ENCODE measurements around the gene MTA2.
A peak's percentile ranks its signal among the peaks of the same experiment; 100 is the strongest.
"Not testable (repeated sequence)": the region's sequence is repeated elsewhere in the genome, so short reads cannot be mapped to it uniquely, and the experiment has no call there.

MTA2 gene

GRCh38 chr11:62592146-62592815 lies 9.4 kb downstream of the MTA2 start:
- no peak for DNase-seq

GRCh38 chr11:62591448-62592145 lies 10.1 kb downstream of the MTA2 start, which contains the start of gene TUT1:
Gene TUT1, minus strand, starts transcription at chr11:62591523. Its CDS starts 38 bp downstream, at chr11:62591485.
- peak; percentile 98 for DNase-seq

GRCh38 chr11:62588966-62589637 lies 12.6 kb downstream of the MTA2 start:
- DNase-seq, result no peak

- DNase-seq, result not testable (repeated sequence)
Observed at GRCh38 chr11:62585356-62585755, 16.3 kb downstream of the MTA2 start.

GRCh38 chr11:62581735-62582134 lies 19.9 kb downstream of the MTA2 start:
- not testable (repeated sequence) for DNase-seq

- no peak for DNase-seq
Observed at GRCh38 chr11:62580959-62581715, 20.5 kb downstream of the MTA2 start.

- DNase-seq, result peak; percentile 16
Observed at GRCh38 chr11:62579252-62579651, 22.4 kb downstream of the MTA2 start.

GRCh38 chr11:62578541-62578940 lies 23.1 kb downstream of the MTA2 start:
- no peak for DNase-seq

- no peak for DNase-seq
Observed at GRCh38 chr11:62577046-62577714, 24.5 kb downstream of the MTA2 start.

- no peak for DNase-seq
Observed at GRCh38 chr11:62575837-62576236, 25.8 kb downstream of the MTA2 start.

GRCh38 chr11:62575156-62575555 lies 26.5 kb downstream of the MTA2 start:
- no peak for DNase-seq

GRCh38 chr11:62574363-62575071 lies 27.1 kb downstream of the MTA2 start:
- no peak for DNase-seq

GRCh38 chr11:62573592-62574362 lies 27.9 kb downstream of the MTA2 start, which contains the start of gene EEF1G:
Gene EEF1G, minus strand, starts transcription at chr11:62573891. Its CDS starts 49 bp downstream, at chr11:62573842.
- peak; percentile 97 for DNase-seq

- DNase-seq, result no peak
Observed at GRCh38 chr11:62573006-62573591, 28.6 kb downstream of the MTA2 start.

- no peak for DNase-seq
Observed at GRCh38 chr11:62572431-62572830, 29.2 kb downstream of the MTA2 start.

- DNase-seq, result not testable (repeated sequence)
Observed at GRCh38 chr11:62571493-62571892, 30.2 kb downstream of the MTA2 start.

GRCh38 chr11:62570903-62571302 lies 30.8 kb downstream of the MTA2 start:
- DNase-seq, result not testable (repeated sequence)

- DNase-seq, result no peak
Observed at GRCh38 chr11:62569611-62570010, 32.1 kb downstream of the MTA2 start.

GRCh38 chr11:62567018-62567633 lies 34.5 kb downstream of the MTA2 start:
- no peak for DNase-seq

- DNase-seq, result no peak
Observed at GRCh38 chr11:62566247-62566646, 35.4 kb downstream of the MTA2 start.
